Smooth muscle cell of trachea (primary cell): ENCODE results near the gene BPTF. TPM values are rescaled to one million over a fixed set of nuclear protein-coding genes. Genes with fewer than 3 reads are reported as not detected.

ENCODE experiments used
- total RNA-seq: library from RNA; depleted of rRNA; stranded (reverse); fragments of >200 nt; gene quantifications from 2 replicates; pipeline ENCODE4 v1.2.1, GENCODE V29; 2014

BPTF gene, protein sequence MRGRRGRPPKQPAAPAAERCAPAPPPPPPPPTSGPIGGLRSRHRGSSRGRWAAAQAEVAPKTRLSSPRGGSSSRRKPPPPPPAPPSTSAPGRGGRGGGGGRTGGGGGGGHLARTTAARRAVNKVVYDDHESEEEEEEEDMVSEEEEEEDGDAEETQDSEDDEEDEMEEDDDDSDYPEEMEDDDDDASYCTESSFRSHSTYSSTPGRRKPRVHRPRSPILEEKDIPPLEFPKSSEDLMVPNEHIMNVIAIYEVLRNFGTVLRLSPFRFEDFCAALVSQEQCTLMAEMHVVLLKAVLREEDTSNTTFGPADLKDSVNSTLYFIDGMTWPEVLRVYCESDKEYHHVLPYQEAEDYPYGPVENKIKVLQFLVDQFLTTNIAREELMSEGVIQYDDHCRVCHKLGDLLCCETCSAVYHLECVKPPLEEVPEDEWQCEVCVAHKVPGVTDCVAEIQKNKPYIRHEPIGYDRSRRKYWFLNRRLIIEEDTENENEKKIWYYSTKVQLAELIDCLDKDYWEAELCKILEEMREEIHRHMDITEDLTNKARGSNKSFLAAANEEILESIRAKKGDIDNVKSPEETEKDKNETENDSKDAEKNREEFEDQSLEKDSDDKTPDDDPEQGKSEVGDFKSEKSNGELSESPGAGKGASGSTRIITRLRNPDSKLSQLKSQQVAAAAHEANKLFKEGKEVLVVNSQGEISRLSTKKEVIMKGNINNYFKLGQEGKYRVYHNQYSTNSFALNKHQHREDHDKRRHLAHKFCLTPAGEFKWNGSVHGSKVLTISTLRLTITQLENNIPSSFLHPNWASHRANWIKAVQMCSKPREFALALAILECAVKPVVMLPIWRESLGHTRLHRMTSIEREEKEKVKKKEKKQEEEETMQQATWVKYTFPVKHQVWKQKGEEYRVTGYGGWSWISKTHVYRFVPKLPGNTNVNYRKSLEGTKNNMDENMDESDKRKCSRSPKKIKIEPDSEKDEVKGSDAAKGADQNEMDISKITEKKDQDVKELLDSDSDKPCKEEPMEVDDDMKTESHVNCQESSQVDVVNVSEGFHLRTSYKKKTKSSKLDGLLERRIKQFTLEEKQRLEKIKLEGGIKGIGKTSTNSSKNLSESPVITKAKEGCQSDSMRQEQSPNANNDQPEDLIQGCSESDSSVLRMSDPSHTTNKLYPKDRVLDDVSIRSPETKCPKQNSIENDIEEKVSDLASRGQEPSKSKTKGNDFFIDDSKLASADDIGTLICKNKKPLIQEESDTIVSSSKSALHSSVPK (N-terminal part only)
- 28.0 and 56.3 TPM in 2 replicates for total RNA-seq

DNA sequence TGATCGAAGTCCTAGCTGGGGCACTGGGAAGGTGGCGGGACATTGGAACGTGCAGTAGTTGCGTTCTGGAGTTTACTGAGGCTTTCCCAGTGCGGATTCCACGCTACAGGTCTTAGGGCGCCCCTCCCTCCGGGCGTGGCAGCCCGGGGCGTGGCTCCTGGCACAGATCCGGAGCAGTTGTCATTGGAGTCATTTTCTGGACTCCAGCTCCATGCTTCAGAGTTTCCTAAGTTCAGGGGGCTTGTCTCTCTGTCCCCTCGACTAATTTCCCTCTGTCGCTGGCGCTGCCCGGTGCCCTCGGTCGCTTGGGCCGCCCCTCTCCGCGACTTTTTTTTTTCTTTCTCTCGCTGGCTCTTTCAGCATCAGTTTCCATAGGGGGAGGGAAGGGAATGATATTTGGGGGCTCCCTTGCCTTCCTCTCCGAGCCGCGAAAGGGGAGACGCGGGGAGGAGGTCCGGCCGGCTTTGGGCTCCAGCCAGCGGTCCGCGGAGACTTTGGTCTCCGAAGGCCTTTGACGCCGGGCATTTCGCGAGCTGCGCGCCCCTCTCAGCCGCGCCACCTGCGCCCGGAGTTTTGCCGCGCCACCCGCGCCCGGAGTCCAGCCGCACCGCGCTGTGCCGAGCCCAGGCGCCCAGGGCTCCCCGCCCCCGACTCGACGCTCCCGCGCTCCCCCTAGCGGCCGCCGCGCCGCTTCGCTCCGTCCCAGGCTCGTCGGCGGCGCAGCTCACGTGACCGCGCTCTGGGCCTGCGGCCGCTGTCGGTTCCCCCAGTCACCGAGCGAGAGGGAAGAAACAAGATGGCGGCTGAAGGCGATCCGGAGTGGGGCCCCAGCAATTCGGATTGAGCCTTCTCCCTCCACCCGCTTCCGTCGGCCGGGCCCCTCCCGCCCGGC is at the start of gene BPTF:
Gene BPTF, plus strand, starts transcription at position 769 of the 892 bp plus-strand sequence. CDS start 222 bp downstream, outside the sequence.

DNA sequence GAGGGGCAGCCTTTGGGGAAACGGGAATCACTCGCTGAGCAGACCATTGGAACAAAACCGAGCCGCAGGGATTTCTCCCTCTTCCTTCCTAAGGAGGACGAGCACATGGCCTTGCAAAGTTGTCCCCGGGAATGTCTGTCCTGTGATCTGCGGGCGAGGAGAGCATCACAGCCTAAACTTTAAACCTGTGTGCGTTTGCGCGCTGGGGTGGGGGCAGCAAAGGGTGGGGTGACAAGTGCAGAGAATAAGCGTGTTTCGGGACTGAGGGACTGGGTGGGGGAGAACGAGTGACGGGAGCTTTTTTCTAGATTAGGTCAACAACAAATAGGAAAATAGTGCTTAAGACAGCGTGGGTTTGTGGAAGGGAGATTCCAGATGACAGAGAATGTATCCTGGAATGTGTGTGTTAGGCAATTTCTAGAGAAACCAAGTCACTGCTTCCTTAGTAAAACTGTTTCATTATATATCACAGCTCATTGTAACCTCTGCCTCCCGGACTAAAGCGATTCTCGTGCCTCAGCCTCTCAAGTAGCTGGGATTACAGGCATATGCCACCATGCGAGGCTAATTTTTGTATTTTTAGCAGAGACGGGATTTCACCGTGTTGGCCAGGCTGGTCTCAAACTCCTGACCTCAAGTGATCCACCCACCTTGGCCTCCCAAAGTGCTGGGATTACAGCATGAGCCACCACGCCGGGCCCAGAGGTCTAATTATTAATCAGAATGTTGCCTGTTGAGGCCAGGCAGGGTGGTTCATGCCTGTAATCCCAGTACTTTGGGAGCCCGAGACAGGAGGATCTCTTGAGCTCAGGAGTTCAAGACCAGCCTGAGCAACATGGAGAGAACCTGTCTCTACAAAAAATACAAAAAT is 171.2 kb downstream of the BPTF start, which contains the start of gene C17orf58:
Gene C17orf58, minus strand, starts transcription at position 169 of the 871 bp plus-strand sequence. CDS start 271 bp downstream, outside the sequence.

Other genes starting within 250 kb of the BPTF start
- 24.6 and 31.6 TPM in 2 replicates for gene NOL11, start 107.6 kb upstream of the BPTF start, total RNA-seq
- gene C17orf58, start 171.0 kb downstream of the BPTF start, total RNA-seq: 19.8 and 32.4 TPM in 2 replicates
- 52.4 and 142 TPM in 2 replicates for gene KPNA2, start 210.2 kb downstream of the BPTF start, total RNA-seq